Measurements from ENCODE around the gene SCCPDH.

Gene SCCPDH

GRCh38 chr1:246750752-246751151, 26.5 kb downstream of the SCCPDH start:
- DNase-seq (ENCODE audit: low read depth), result no peak

- DNase-seq (ENCODE audit: low read depth), result peak; percentile 11
These were observed 29.7 kb downstream of the SCCPDH start for GRCh38 chr1:246753670-246754535.

- no peak for DNase-seq (ENCODE audit: low read depth)
These were observed 31.2 kb downstream of the SCCPDH start for GRCh38 chr1:246755419-246755818.

- no peak for DNase-seq (ENCODE audit: low read depth)
These were observed 36.5 kb downstream of the SCCPDH start for GRCh38 chr1:246760422-246761347.

- no peak for DNase-seq (ENCODE audit: low read depth)
These were observed 37.2 kb downstream of the SCCPDH start for GRCh38 chr1:246761396-246761795.

- no peak for DNase-seq (ENCODE audit: low read depth)
These were observed 41.3 kb downstream of the SCCPDH start for GRCh38 chr1:246765521-246765920.

- no peak for DNase-seq (ENCODE audit: low read depth)
These were observed 44.3 kb downstream of the SCCPDH start for GRCh38 chr1:246768403-246769020.

- no peak for DNase-seq (ENCODE audit: low read depth)
These were observed 45.1 kb downstream of the SCCPDH start for GRCh38 chr1:246769306-246769705.

GRCh38 chr1:246771366-246771765, 47.2 kb downstream of the SCCPDH start:
- no peak for DNase-seq (ENCODE audit: low read depth)

GRCh38 chr1:246772686-246773085, 48.5 kb downstream of the SCCPDH start:
- no peak for DNase-seq (ENCODE audit: low read depth)

GRCh38 chr1:246773213-246773641, 49.0 kb downstream of the SCCPDH start:
- no peak for DNase-seq (ENCODE audit: low read depth)

- DNase-seq (ENCODE audit: low read depth), result no peak
These were observed 51.5 kb downstream of the SCCPDH start for GRCh38 chr1:246775531-246776385.

- no peak for DNase-seq (ENCODE audit: low read depth)
These were observed 52.7 kb downstream of the SCCPDH start for GRCh38 chr1:246776923-246777322.

GRCh38 chr1:246778663-246779062, 54.5 kb downstream of the SCCPDH start:
- DNase-seq (ENCODE audit: low read depth), result no peak

- no peak for DNase-seq (ENCODE audit: low read depth)
These were observed 55.5 kb downstream of the SCCPDH start for GRCh38 chr1:246779561-246780175.

- DNase-seq (ENCODE audit: low read depth), result no peak
These were observed 56.1 kb downstream of the SCCPDH start for GRCh38 chr1:246780264-246780663.

GRCh38 chr1:246781212-246781611, 57.0 kb downstream of the SCCPDH start:
- DNase-seq (ENCODE audit: low read depth), result no peak

GRCh38 chr1:246782120-246782900, 58.1 kb downstream of the SCCPDH start:
- DNase-seq (ENCODE audit: low read depth), result peak; percentile 45

GRCh38 chr1:246784621-246785493, 60.6 kb downstream of the SCCPDH start:
- no peak for DNase-seq (ENCODE audit: low read depth)

All from HS-27A (cell line).